ENCODE data around the gene USP6NL. TPM values are rescaled to one million over a fixed set of nuclear protein-coding genes. Genes with fewer than 3 reads are reported as not detected.
A peak's percentile ranks its signal among the peaks of the same experiment; 100 is the strongest.

The USP6NL gene
- 8.1 and 11.5 TPM in 2 replicates for total RNA-seq (2014; rRNA removed; shearing (Covaris generic))

DNA sequence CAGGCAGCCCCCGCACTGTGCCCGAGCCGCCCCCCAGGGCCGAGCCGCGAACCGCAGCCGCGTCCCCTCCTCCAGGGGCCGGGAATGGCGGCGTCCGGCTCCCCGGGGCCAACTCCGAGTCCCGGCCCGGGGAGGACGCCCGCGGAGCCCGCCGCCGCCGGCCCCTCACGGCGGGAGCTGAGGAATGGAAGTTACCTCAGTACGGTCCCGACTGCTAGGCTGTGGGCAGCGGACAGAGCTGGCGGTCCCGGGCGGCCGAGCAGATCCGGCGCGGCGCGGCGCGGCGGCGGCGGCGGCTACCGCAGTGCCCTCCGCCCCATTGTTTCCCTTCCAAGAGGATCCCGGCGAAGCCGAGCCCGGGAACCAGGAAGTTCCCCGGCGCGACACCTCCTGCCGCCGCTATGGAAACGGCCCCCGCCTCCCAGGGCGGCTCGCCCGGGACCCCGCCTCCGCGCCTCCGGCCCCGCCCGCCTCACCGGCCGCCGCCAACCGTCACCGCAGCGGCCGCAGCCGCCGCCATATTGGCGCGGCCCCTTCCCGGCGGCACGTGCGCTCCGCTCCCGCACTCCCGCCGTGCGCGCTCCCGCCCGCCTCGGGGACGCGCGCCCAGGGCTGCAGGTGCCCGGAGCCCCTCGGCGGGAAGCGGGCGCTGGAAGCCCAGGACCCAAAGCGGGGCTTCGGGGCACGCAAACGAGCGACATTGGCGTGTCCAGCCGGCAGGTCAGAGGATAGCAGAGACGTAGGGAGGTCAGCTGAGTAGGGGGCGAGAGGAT lies at the start of gene USP6NL:
Gene USP6NL, minus strand, starts transcription at position 403 of the 773 bp plus-strand sequence. CDS start 14,016 bp downstream, outside the sequence.
- Histone ChIP-seq H3K27ac (peak within 1 kb of the TSS; percentile 65), H3K4me1 (replicated peaks) (peaks cover 7% of the 10 kb centered on the region), H3K4me3 (peak within 1 kb of the TSS; percentile 99), H3K36me3 (peaks cover 6% of the 10 kb centered on the region), H3K27me3 (replicated peaks) (no peaks in the 10 kb centered on the region), H3K9me3 (replicated peaks) (no peaks in the 10 kb centered on the region)
- DNase-seq (ENCODE audit: low read depth in 1 of 2, low spot score in 2 of 2): peak; percentile 78 to 86

DNA sequence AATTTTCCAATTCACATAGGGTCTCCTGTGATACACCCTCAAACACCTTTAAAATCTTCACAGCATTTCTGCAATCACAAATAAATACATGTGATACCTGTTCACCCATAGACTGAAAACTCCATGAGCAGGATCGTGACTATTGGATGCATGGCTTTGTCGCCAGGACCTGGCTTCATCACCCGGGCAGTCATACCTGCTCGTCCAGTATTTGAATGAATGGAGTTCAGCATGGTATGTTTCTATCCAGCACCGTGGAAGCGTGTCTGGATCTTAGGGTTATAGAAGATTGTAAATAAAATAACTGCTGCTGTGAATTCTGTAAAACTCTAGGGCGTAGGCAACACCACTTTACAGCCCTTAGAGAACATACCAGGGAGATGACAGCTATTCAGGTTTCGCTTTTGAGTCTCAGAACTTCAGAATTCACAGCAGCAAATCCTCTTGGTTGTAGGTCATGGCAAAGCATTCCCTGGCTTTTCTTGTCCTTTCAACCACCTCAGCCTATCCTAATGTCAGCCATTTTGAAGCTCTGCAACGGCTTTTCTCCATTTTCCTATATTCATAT lies 47.4 kb upstream of the USP6NL start:
- Histone ChIP-seq H3K4me3 (no peak overlapping the region), H3K27me3 (replicated peaks) (0 out of 2 replicates have a peak, but pooled peaks cover 4% of the 10 kb centered on the region), H3K4me1 (replicated peaks) (no peaks in the 10 kb centered on the region), H3K9me3 (replicated peaks) (no peaks in the 10 kb centered on the region), H3K36me3 (no peaks in the 10 kb centered on the region), H3K27ac (no peak overlapping the region)
- DNase-seq (ENCODE audit: low read depth in 1 of 2, low spot score in 2 of 2): no peak

DNA sequence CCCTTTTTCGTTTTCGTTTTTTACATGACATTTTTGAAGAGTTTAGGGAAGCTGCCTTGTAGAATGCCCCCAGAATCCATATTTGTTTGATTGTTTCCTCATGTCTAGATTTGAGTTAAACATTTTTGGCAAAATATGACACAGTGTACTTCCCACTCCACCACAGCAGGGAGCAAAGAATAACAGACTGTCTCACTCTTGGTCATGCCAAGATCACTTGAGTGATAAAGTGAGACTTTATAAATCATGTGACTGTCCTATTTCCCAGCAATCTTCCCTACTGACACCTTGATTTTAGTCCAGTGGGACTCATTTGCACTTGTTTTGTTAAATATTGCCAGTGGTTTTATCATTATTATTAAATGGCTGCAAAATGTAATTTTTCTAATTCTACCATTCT lies 44.4 kb upstream of the USP6NL start:
- Histone ChIP-seq H3K4me1 (replicated peaks) (no peaks in the 10 kb centered on the region), H3K27me3 (replicated peaks) (peaks cover 11% of the 10 kb centered on the region; the same call in 1 of the 2 replicates), H3K9me3 (replicated peaks) (no peaks in the 10 kb centered on the region), H3K4me3 (no peak overlapping the region), H3K27ac (no peak overlapping the region), H3K36me3 (no peaks in the 10 kb centered on the region)
- no peak for DNase-seq (ENCODE audit: low read depth in 1 of 2, low spot score in 2 of 2)

DNA sequence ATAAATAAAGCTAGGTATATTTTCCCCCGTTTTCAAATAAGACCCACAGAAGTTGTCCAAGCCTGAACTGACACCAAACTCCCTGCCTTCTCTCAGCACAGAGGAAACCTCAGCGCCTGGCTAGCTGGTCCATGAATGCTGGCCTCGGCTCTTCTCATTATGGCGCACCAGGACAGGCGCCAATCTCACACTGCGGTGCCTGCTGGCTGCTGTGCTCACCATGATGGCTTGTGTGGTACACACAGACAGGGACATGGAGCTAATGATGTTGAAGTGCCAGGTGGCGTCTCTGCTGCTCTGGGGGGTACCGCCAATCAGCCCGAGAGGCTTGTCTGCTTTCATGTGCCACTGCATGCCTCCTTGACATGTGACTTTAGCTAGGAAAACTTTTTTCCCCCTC lies 43.2 kb upstream of the USP6NL start:
- peaks cover 11% of the 10 kb centered on the region; the same call in 1 of the 2 replicates for H3K27me3 ChIP-seq (replicated peaks)
- H3K4me1 ChIP-seq (replicated peaks): peaks cover 5% of the 10 kb centered on the region

DNA sequence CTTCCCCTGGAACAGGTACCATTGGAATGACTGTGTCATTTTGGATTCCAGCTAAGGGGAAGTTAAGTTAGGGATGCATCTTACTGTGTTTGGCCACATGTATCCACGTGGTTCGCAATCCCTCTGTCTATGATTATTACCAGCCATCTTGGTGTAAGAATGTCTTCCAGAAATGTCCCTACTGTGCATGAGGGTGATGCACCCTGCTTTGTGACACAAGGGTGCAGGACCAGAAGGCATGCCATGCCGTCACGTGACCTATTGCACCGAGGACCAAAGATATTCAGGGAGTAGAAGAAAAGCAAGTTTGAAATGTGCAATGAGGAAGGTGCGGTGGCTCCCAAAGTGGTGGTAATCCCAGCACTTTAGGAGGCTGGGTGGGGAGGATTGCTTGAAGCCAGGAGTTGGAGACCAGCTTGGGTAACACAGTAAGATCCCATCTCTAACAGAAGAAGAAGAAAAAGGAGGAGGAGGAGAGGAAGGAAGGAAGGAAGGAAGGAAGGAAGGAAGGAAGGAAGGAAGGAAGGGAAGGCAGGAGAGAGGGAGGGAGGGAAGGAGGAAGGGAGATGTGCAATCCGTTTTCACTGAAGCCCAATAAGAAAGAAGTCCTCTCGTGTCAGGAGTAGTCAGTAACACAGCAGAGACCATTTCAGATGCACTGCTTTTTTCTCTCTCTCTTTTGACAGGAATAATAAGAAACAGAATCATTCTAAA lies 42.5 kb upstream of the USP6NL start:
- DNase-seq (ENCODE audit: low read depth in 1 of 2, low spot score in 2 of 2): no peak
- H3K9me3 ChIP-seq (replicated peaks): no peaks in the 10 kb centered on the region
- H3K4me1 ChIP-seq (replicated peaks): peaks cover 8% of the 10 kb centered on the region
- H3K36me3 ChIP-seq: no peaks in the 10 kb centered on the region
- H3K27me3 ChIP-seq (replicated peaks): peaks cover 11% of the 10 kb centered on the region; the same call in 1 of the 2 replicates
- no peak overlapping the region for H3K27ac ChIP-seq
- no peak overlapping the region for H3K4me3 ChIP-seq

More for the DNA sequence above, 43.2 kb upstream of the USP6NL start:
- H3K27ac ChIP-seq: no peak overlapping the region
- no peaks in the 10 kb centered on the region for H3K9me3 ChIP-seq (replicated peaks)
- no peak for DNase-seq (ENCODE audit: low read depth in 1 of 2, low spot score in 2 of 2)
- H3K4me3 ChIP-seq: no peak overlapping the region
- no peaks in the 10 kb centered on the region for H3K36me3 ChIP-seq

DNA sequence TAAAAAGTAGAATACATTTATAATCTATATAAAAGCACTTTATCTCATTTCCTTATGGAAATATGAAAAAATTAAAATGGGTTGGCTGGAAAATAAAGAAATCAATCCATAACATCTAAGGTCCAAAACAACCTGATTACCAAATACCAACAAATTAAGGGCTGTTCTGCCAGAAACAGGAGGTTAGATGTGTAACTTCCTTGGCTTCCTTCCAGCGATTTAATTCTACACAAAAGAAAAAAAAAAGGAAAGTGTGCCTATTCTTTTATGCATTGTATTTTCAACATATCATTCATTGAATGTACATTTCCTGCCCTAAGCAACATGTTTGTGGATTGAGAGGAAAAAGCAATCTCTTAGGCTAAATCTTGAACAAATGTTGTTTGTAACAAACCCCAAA lies 36.2 kb upstream of the USP6NL start:
- peaks cover 8% of the 10 kb centered on the region for H3K4me1 ChIP-seq (replicated peaks)
- no peak overlapping the region for H3K27ac ChIP-seq
- no peak for DNase-seq (ENCODE audit: low read depth in 1 of 2, low spot score in 2 of 2)
- no peaks in the 10 kb centered on the region for H3K9me3 ChIP-seq (replicated peaks)
- peaks cover 5% of the 10 kb centered on the region; the same call in 1 of the 2 replicates for H3K27me3 ChIP-seq (replicated peaks)
- no peak overlapping the region for H3K4me3 ChIP-seq
- no peaks in the 10 kb centered on the region for H3K36me3 ChIP-seq

DNA sequence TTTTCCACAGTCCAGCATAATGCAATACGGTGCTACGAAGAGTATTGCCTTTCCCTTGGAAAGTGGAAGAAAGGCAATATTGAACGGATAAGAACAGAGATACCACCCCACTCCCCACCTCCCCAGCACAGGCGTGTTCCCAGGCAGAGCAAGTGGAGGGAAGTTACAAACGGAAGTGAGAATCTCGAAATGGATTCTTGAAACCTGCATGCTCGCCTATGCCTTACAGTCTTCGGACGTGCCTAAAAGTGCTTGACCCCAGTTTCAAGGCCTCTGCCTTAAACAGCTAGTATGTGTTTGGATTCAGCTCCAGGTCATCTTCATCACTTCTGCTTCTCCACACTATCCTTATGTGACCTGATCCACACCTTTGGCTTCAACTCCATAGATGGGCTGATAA lies 35.0 kb upstream of the USP6NL start:
- no peaks in the 10 kb centered on the region for H3K9me3 ChIP-seq (replicated peaks)
- DNase-seq (ENCODE audit: low read depth in 1 of 2, low spot score in 2 of 2): no peak
- no peak overlapping the region for H3K27ac ChIP-seq
- H3K4me1 ChIP-seq (replicated peaks): peaks cover 8% of the 10 kb centered on the region
- H3K36me3 ChIP-seq: no peaks in the 10 kb centered on the region
- no peaks in the 10 kb centered on the region for H3K27me3 ChIP-seq (replicated peaks)
- no peak overlapping the region for H3K4me3 ChIP-seq

DNA sequence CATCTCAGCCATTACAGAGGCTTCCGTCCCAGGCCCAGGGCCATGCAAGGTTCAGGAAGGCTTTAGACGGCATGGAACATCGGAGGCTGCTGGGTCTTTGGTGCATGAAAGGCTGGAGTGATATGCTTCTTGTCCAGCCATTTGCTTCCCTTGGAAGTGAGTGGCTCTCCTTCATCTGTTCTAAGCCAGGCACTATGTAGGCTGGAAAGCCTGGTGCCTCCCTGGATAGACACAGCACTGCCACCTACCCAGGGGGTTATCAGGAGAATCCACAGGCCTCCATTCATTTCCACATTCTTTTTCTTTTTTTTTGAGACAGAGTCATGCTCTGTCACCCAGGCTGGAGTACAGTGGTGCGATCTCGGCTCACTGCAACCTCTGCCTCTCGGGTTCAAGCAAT lies 31.6 kb upstream of the USP6NL start:
- H3K9me3 ChIP-seq (replicated peaks): no peaks in the 10 kb centered on the region
- no peaks in the 10 kb centered on the region for H3K4me1 ChIP-seq (replicated peaks)
- H3K27ac ChIP-seq: no peak overlapping the region
- H3K36me3 ChIP-seq: no peaks in the 10 kb centered on the region
- no peaks in the 10 kb centered on the region for H3K27me3 ChIP-seq (replicated peaks)
- no peak for DNase-seq (ENCODE audit: low read depth in 1 of 2, low spot score in 2 of 2)
- H3K4me3 ChIP-seq: no peak overlapping the region

DNA sequence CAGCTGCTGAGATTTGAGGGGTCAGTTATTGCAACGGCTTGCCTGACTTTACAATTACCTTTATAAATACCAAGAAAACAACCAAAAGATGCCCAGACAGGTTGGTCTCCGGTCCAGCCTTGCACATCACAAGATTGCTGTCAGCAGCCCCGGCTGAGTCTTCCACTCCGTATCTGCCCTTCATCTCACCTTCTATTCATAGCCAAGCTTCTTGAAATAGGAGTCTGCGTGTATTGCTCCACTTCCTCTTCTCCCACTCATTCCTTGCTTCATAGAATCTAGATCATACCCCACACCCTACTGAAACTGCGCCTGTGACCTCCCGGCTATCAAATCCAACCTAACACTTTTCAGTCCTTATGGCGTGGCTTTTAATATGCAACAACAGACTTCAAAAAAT lies 31.1 kb upstream of the USP6NL start:
- Histone ChIP-seq H3K9me3 (replicated peaks) (no peaks in the 10 kb centered on the region), H3K36me3 (no peaks in the 10 kb centered on the region), H3K4me1 (replicated peaks) (no peaks in the 10 kb centered on the region), H3K27me3 (replicated peaks) (no peaks in the 10 kb centered on the region), H3K4me3 (no peak overlapping the region), H3K27ac (no peak overlapping the region)
- DNase-seq (ENCODE audit: low read depth in 1 of 2, low spot score in 2 of 2): no peak

DNA sequence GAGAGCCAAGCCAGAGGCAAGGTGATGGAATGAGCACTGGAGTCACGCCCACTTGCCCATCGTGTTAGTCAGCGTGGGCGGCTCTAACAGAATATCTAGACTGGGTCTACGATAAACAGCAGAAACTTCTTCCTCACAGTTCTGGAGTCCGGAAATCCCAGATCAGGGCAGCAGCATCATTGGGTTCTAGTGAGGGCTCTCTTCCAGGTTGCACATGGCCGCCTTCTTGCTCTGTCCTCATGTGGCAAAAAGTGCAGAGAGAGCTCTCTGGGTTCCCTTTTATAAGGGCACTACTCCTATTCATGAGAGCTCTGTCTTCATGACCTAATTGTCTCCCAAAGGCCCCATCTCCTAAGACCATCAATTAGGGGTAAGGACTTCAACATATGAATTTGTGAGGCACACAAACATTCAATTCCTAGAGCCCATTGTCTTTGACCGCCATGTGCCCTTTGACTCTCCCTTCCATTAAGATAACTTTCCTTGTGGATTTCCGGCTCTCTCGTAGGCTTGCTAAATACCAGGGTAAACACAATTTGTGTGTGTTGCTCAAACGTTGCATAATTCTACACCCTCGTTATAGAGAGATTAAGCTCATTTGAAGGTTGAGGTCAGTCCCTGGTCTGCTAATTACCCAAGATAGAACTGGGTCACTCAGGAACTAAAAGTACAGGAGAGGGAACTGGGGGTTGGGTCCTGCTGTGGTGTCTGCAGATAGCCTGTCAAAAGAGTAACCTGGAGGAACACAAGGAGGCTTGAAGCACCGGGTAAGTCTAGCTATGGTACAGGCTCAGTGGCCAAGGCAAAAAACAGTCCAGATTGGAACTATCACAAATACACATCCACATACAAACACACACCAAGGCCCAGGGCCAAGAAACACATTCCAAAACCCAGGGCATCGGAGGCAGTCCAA lies 28.7 kb upstream of the USP6NL start:
- Histone ChIP-seq H3K9me3 (replicated peaks) (no peaks in the 10 kb centered on the region), H3K27ac (no peak overlapping the region), H3K36me3 (no peaks in the 10 kb centered on the region), H3K27me3 (replicated peaks) (no peaks in the 10 kb centered on the region), H3K4me3 (no peak overlapping the region), H3K4me1 (replicated peaks) (no peaks in the 10 kb centered on the region)
- no peak for DNase-seq (ENCODE audit: low read depth in 1 of 2, low spot score in 2 of 2)

DNA sequence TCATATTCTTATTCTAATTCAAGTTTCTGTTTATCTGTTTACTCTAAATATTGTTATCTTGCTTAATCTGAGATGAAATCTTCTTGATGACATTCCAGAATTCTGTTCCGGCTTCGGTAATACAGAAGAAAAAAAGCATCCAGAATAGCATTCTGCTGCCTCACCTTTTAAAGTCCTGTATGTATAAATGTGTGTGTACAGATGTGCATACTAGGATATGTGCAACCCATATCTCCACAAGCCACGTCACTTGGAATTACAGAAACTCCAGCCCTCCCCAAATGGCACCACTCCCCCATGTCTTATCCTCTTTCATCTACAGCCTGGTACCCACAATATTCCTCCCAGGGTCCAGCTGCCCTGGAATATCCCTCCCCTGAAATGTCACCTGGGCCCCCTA lies 27.9 kb upstream of the USP6NL start:
- no peaks in the 10 kb centered on the region for H3K9me3 ChIP-seq (replicated peaks)
- no peaks in the 10 kb centered on the region for H3K27me3 ChIP-seq (replicated peaks)
- no peak overlapping the region for H3K4me3 ChIP-seq
- no peak for DNase-seq (ENCODE audit: low read depth in 1 of 2, low spot score in 2 of 2)
- no peaks in the 10 kb centered on the region for H3K36me3 ChIP-seq
- H3K4me1 ChIP-seq (replicated peaks): no peaks in the 10 kb centered on the region
- no peak overlapping the region for H3K27ac ChIP-seq

DNA sequence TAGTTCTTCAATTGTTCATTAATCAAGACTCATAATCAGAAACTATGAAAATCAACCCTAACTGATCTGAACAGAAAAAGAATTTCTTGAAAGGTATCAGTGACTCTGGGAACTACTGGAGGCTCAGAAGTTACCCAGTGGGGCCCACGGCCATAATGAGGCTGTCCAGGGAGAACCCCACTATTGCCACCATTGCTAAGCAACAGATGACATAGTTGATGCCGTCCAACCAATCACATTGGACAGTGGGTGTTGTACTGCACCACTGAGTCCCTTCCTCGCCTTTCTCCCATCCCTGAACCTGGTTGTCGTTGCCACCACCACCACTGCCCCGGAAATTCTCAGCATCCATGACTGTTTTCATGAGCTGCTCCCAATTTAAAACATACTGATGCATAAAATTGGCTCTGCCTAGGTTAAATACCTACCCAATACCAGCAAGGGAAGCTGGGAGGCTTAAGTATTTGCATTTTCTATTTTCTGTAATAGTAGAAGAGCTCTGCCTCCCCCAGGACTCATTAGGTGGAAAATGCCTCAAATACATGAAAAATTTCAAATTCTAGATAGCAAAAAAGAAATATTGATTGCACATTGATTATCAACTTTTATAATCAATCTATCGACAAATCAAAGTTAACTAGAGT lies 26.7 kb upstream of the USP6NL start:
- Histone ChIP-seq H3K9me3 (replicated peaks) (no peaks in the 10 kb centered on the region), H3K36me3 (no peaks in the 10 kb centered on the region), H3K4me3 (no peak overlapping the region), H3K27me3 (replicated peaks) (no peaks in the 10 kb centered on the region), H3K27ac (no peak overlapping the region), H3K4me1 (replicated peaks) (no peaks in the 10 kb centered on the region)
- no peak for DNase-seq (ENCODE audit: low read depth in 1 of 2, low spot score in 2 of 2)
